Measurements from ENCODE around the gene PSMA2. TPM values are rescaled to one million over a fixed set of nuclear protein-coding genes. Genes with fewer than 3 reads are reported as not detected.

The PSMA2 gene
- total and polyA plus RNA-seq, 2 donors (not counting 3 experiments of a cell fraction or from before 2014, with no cell fraction given), result 107 to 118 TPM

DNA sequence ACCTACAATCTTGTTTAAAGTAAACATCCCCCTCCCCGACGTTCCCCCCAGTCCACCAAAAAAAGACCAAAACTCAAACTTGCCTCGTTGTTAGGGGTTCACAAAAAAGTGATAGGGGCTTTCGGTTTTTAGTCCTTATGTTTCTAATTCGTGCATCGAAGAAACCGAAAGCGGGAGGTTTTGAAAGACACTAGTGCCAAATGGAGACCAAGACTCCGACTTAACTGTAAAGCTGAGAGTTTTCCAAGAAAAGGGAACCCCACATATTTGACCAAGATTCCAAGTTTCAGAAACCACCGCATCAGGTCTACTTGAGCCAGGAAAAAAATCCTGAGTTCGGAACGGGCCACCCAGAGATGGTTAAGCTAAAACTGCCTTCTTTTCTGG lies 534 bp downstream of the PSMA2 start:
- dilution Hi-C loops (cut with MboI; ENCODE audit: extremely low pct_ligation_motif_present, low sequenced_read_pairs) (no loop called here), intact Hi-C loops (cut with micrococcal nuclease) (loop anchor here (5.0 to 10.0 kb wide), 2 partner anchors 653 to 989 kb away; partner anchors contain the start of gene STK17A)
- Histone ChIP-seq H3K9me3 (replicated peaks; ENCODE audit: control insufficient read depth, insufficient read depth, low read length) (no peaks in the 10 kb centered on the region), H3K27me3 (ENCODE audit: control insufficient read depth in 2 of 2, insufficient read depth in 2 of 2, low read length in 2 of 2) (no peaks in the 10 kb centered on the region), H2AFZ (ENCODE audit: low read depth, low read length) (peak overlapping the region; percentile 45), H3K79me2 (ENCODE audit: control insufficient read depth, insufficient read depth, low read length) (peaks cover 77% of the 10 kb centered on the region), H3K9me1 (replicated peaks; ENCODE audit: control insufficient read depth, extremely low read depth, insufficient read depth, low read length) (no peaks in the 10 kb centered on the region), H3K4me1 (ENCODE audit: control insufficient read depth, extremely low read depth, insufficient read depth, low read length) (peaks cover 29% of the 10 kb centered on the region), H3K4me2 (ENCODE audit: insufficient read depth, low read length) (peak overlapping the region; percentile 90), H3K36me3 (ENCODE audit: control insufficient read depth in 2 of 2, extremely low read depth in 1 of 2, insufficient read depth in 2 of 2, low read length in 2 of 2) (peaks cover 0 to 12% of the 10 kb centered on the region in 2 experiments), H4K20me1 (replicated peaks; ENCODE audit: control insufficient read depth, extremely low read depth, insufficient read depth, low read length) (no peaks in the 10 kb centered on the region), H3K9ac (replicated peaks; ENCODE audit: extremely low read depth, insufficient read depth, low read length) (peak overlapping the region; percentile 87), H3K4me3 (replicated peaks in 1 of 3; ENCODE audit: insufficient read depth in 1 of 3, low read depth in 1 of 3, low read length in 3 of 3) (peak overlapping the region; percentile 54 to 95 (median 82)), H3K27ac (ENCODE audit: insufficient read depth, low read depth, low read length) (peak overlapping the region; percentile 64)
- FAIRE-seq (no peak), DNase-seq (ENCODE audit: low read depth, low spot score) (no peak)
- POLR2A ChIA-PET, result interaction anchor here (0.6 to 1.1 kb wide), 4 partner anchors 14 to 798 kb away, joined by 3 to 6 read pairs (median 4); partner anchors contain the start of genes COA1 and STK17A
- CTCF ChIA-PET, result interaction anchor here (0.9 to 2.4 kb wide), 12 partner anchors 9 to 991 kb away, joined by 3 to 26 read pairs (median 6); partner anchors contain the start of genes C7orf25 and STK17A
- no peak for TF ChIP-seq EZH2 (IDR thresholded peaks at IDR 0.05; ENCODE audit: borderline replicate concordance, low read depth, low read length, severe bottlenecking)
- TF ChIP-seq JUN (IDR thresholded peaks at IDR 0.05; ENCODE audit: borderline replicate concordance, insufficient read depth, insufficient read length, low read depth), result no peak
- TF ChIP-seq GATA2 (IDR thresholded peaks at IDR 0.05; ENCODE audit: insufficient read depth, insufficient read length, low read depth, low read length), result no peak
- TF ChIP-seq FOS (IDR thresholded peaks at IDR 0.05; ENCODE audit: borderline replicate concordance, insufficient read depth, low read length), result no peak
- TF ChIP-seq, protein P1, sequence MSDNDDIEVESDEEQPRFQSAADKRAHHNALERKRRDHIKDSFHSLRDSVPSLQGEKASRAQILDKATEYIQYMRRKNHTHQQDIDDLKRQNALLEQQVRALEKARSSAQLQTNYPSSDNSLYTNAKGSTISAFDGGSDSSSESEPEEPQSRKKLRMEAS (IDR thresholded peaks at IDR 0.05; ENCODE audit: insufficient read depth, insufficient read length), result no peak
- TF ChIP-seq POLR2AphosphoS5 (IDR thresholded peaks at IDR 0.05; ENCODE audit: insufficient read depth, low read depth, low read length), result no peak
- TF ChIP-seq, protein P2, sequence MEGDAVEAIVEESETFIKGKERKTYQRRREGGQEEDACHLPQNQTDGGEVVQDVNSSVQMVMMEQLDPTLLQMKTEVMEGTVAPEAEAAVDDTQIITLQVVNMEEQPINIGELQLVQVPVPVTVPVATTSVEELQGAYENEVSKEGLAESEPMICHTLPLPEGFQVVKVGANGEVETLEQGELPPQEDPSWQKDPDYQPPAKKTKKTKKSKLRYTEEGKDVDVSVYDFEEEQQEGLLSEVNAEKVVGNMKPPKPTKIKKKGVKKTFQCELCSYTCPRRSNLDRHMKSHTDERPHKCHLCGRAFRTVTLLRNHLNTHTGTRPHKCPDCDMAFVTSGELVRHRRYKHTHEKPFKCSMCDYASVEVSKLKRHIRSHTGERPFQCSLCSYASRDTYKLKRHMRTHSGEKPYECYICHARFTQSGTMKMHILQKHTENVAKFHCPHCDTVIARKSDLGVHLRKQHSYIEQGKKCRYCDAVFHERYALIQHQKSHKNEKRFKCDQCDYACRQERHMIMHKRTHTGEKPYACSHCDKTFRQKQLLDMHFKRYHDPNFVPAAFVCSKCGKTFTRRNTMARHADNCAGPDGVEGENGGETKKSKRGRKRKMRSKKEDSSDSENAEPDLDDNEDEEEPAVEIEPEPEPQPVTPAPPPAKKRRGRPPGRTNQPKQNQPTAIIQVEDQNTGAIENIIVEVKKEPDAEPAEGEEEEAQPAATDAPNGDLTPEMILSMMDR (IDR thresholded peaks at IDR 0.05; ENCODE audit: extremely low read depth in 1 of 2, insufficient read depth in 1 of 2, low read depth in 1 of 2, low read length in 2 of 2), result no peak
- TF ChIP-seq MYC (IDR thresholded peaks at IDR 0.05; ENCODE audit: low read depth, low read length), result no peak
- BruUV-seq (replicated peaks), result TSS peak; percentile 75
